GM21423 (cell line): ENCODE measurements around the gene SERAC1.

Experiments
- ATAC-seq: cut with Tn5 transposase; IDR thresholded peaks from one replicate; pipeline ENCODE4 v1.9.1; 2021; ENCODE audit warnings: mild to moderate bottlenecking, moderate library complexity; ENCODE audit not compliant: unreplicated experiment

The SERAC1 gene

GRCh38 chr6:158061709-158062461 lies 106.2 kb downstream of the SERAC1 start:
- no peak for ATAC-seq

DNA sequence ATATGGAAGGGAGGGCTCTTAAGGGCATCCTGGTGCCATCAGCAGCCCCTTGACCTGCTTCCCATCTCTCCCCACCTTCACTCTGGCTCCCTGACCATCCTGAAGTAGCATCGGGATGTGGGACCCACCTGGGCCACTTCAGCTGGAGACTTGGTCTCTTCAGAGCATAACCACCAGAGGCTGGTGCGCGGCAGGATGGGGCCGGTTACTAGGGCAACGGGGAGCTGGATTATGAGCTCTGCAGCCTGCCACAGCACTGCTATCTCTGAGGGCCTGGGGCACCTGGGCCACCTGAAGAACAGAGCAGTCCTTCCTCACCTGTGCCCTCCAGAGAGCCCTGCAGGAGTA lies 106.7 kb downstream of the SERAC1 start:
- no peak for ATAC-seq

DNA sequence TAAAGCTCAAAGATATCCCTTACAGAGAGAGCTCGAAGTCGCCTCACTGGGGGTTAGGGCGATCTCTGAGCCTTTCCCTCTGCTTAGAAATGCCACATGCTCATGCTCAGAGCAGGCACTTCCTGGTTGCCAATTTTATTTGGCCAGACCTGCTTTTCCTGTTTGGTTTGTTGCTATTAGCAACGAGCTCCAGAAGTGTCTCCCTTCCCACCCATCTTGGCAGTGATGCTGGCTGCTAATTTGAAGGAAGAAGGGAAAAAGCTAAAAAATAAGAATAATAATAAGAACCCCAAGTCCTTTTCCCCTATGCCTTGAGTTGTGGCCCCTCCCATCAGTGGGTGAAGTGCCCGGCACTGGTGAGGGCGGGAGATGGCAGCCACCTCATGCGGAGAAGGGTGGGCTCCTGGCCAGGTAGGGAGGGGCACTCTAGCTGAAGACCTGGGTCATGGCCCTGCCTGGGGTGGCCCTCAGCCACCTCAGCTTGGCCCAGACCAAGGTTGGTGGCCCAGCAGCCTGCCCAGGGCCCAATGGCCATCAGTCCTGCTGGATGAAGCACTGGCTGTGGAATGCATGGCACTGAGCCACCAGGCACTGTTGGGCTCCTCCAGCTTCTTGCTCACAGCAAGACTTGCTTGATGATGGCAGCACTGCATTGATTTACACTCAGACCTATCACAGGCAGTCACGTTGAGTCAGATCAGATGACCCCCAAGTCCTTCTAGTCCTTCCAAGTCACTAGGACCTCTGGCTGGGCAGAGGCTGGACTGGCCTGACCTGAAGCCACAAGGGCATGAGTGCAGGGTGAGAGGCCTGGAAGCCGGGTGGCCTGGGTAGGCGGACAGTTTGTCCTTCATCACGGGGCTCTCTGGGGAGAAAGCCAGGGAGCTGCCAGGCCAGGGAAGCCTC lies 107.4 kb downstream of the SERAC1 start:
- ATAC-seq = no peak
